Islet of Langerhans (tissue), 1 donor: ENCODE results near the gene GALNT11.

Experiments
- FAIRE-seq: peaks from one replicate; lab custom pipeline; 2011; peaks lifted over from hg19 to GRCh38; lab: Jason Lieb, UNC

The GALNT11 gene

DNA sequence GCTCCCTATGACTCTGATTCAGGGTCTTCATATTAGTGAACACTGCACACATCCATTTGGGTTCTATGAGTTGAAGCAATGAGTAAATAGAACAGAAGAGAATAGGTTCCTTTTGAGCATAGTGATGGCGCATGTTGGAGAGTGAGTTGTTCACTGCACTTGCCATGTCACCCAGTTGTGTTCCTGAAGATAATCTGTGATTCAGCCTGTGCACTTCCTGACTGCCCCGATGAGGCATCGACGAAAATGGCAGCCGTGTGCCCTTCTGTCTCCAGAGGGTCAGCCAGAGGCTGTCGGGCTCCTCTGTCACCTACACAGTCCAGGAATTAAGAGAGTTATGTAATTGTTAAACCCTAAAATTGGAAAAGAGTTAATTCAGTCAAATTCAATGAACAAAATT is 94.7 kb downstream of the GALNT11 start:
- no peak for FAIRE-seq

GRCh38 chr7:152120776-152121175 is 95.3 kb downstream of the GALNT11 start:
- FAIRE-seq, result no peak

GRCh38 chr7:152121432-152121831 is 96.0 kb downstream of the GALNT11 start:
- no peak for FAIRE-seq

DNA sequence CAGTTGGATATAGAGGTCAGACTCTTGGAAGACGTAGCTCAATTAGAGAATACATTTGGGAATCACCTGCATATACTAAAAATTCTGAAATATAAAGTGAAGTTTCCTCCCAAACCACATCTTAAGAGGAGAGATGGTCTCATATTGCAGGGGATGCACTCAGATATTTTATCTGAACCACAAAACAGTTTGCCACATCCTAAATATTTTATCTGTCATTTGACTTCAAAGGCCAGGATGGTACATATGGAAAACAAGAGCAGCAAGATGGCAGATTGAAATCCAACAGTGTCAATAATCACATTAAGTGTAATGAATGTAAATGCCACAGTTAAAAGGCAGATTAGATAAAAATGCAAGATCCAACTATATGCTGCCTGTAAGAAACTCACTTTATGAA is 97.1 kb downstream of the GALNT11 start:
- FAIRE-seq, result no peak

GRCh38 chr7:152126741-152127140 is 101.3 kb downstream of the GALNT11 start:
- no peak for FAIRE-seq

GRCh38 chr7:152127229-152127628 is 101.8 kb downstream of the GALNT11 start:
- no peak for FAIRE-seq

GRCh38 chr7:152128252-152128651 is 102.8 kb downstream of the GALNT11 start:
- FAIRE-seq, result no peak

- no peak for FAIRE-seq
These were observed 103.4 kb downstream of the GALNT11 start for GRCh38 chr7:152128741-152129461.

- no peak for FAIRE-seq
These were observed 104.2 kb downstream of the GALNT11 start for GRCh38 chr7:152129682-152130081.

- FAIRE-seq, result no peak
These were observed 105.5 kb downstream of the GALNT11 start for GRCh38 chr7:152130658-152131590.

DNA sequence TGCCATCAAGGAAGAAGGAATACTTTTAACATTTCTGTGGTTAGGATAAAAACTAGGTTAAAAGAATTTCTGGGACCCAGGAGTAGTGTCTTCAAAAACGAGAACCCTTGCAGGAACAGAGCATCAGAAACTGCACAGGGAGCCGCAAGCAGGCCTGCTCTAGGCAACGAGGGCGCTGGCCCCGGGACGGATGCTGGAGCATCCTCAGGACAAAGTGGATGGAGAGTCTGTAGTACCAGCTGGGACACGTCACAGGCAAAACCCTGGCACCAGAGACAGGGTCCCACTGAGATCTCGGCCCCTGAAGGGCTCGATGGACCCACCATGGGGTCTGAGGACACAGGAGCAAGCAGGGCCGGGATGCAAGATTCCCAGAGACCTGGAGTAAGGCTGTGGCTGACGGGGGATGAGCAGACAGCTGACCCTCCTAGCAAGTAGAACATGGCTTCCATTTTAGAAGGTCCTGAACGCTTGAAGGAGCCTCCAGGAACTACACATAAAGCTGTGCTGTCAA is 106.6 kb downstream of the GALNT11 start:
- FAIRE-seq, result no peak

DNA sequence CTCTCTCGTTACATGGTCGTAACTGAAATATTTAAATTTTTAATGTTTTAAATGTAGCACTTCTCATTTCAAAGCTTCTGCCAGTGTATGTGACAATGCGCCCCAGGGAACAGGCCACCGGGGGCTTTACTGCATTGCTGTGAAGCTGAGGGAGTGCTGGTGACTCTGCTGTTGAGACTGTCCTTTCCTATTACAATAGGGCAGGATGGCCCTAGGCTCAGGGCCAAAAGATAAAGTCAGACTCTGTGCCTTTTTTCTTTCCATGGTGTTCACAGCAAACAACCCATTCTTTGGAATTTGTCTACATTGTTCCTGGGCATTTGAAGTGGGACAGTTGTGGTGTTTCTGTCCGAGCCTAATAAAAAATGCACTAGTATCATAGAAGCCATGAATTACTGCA is 107.3 kb downstream of the GALNT11 start:
- FAIRE-seq, result no peak

GRCh38 chr7:152133804-152134203 is 108.3 kb downstream of the GALNT11 start:
- no peak for FAIRE-seq

DNA sequence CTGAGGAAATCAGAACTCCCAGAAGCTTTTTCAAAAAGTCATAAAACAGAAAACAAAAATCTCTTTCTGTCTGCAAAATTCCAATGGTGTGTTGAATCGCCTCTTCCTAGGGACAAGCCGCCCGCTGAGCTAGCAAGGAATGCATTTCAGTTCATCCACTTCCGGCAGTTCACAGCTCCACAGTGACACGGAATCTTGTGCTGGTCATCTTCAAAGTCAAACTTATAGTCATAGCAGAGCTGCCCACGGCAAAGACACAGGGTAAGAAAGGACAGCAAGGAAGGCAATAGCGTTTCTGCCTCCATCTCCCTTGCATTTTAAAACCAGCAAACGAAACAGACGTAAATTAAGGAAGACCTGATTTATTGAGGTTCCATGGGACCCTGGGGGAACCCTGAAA is 111.2 kb downstream of the GALNT11 start:
- FAIRE-seq, result no peak

DNA sequence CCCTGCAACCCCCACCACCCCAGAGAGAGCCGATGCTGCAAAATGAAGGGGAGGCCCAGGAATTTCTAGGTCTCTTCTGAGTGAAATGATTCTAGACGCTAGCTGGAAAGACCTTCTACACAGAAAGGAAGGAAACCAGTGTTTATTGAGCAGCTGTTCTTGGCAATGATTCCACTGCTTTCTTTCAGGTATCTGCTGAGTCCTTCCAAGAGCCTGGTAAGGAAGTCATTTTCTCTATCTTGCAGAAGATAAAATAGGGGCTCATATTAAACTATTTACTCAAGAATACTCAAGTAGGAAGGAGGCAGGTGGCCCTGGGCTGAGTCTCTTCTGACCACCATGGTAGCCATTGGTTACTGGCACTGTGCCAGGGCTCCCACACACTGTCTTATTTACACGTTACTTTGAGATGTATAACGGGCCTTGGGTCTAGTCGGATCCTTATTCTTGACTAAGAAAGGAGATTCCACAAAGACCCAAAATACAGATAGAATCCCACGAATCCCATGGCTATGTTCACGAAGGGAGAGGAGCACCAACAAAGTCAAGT is 112.1 kb downstream of the GALNT11 start:
- no peak for FAIRE-seq

- FAIRE-seq, result no peak
These were observed 114.6 kb downstream of the GALNT11 start for GRCh38 chr7:152140067-152140466.

DNA sequence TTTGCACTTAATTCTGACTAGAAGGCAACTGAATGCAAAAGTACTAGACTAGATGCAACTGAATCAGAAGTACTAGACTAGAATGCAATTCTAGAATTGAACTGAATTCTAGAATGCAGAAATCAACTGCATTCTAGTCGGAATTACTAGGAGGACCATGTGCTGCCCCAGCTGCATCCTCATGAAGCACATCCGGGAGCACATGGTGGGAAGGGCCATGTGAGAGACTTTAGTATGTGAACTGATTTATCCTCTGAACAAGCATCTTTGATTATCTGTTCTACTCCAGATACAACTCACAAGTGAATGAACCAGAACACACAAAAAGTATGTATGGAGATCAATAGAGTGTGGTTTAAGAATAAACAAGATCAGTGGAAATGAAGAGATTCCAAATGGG is 115.1 kb downstream of the GALNT11 start:
- FAIRE-seq, result no peak

- FAIRE-seq, result no peak
These were observed 117.6 kb downstream of the GALNT11 start for GRCh38 chr7:152142976-152143595.

DNA sequence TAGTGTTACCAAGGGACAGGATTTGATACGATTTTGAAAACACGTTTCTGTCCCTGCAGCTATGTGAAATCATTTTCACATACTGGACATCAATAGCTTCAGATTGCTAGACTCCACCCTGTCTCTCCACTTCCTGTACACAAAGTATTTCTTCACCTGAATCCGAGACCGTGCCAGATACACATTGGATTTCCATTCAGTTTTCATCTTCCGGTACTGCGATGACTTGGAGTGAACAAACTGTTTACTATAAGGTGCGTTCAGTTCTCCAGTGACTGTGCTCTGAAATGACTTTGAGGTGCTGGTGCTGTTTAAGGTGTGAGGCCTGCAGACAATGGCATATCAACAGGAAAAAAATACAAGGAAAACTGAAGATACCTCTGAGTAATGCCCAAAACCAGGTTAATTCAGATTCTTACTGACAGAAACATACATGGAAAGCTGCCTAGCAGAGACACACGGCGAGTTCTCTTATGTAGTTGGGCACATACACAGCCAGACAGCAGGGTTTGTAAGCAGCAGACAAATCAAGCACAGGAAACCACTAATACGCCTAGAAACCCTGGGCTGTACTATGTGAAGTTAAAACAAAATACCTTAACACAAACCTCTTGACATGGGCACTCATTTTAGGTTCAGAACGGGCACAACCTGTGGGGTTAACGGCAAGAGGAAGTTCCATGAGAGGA is 119.2 kb downstream of the GALNT11 start:
- FAIRE-seq, result no peak

GRCh38 chr7:152145853-152146466 is 120.5 kb downstream of the GALNT11 start:
- no peak for FAIRE-seq

GRCh38 chr7:152148706-152149105 is 123.2 kb downstream of the GALNT11 start:
- no peak for FAIRE-seq
